ENCODE results near the gene MYL12A. TPM values are rescaled to one million over a fixed set of nuclear protein-coding genes. Genes with fewer than 3 reads are reported as not detected.

The MYL12A gene
- total and polyA plus RNA-seq, 2 of the 13 experiments (the other 11 are each of a cell fraction or from before 2014, with no cell fraction given) = 261 to 277 TPM

DNA sequence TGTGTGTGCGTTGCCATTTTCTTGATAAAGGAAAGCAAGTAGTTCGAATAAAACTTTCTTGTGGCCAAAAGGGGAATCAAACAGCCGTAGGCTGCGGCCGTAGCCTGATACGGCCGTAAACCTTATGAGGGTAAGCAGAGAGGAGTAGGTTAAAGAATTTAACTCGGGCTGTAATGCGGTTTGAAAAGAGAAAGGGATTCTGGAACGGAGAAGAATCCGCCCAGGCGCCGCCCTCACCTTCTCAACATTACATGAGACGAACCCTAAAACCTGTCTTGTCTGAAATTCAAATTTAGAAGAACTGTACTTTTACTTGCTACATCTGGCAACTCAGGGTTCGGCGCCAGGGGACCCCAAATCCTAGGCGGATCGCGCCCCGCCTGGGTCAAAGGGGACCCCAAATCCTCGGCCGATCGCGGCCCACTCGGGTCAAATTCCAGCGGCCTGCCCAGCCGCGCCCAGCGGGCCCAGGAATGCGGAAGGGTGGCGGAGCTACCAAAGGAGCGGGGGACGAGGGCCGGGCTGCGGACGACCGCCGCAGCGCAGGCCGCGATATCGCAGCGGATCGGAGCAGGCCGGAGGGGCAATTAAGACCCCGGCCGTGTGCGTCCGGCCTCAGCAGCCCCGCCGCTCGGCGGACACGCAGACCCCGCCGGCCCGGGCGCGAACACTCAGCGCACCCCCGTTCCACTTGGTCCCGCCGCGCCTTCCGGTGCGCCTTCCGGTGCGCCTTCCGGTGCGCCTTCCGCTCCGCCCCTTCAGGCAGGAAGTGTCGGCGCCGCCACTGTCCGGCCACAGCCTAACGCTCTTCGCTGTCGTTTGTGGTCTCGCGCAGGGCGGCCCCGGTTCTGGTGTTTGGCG is 14.0 kb downstream of the MYL12A start, which contains the start of gene MYL12B (continued):
- TF ChIP-seq ZBTB1 (CRISPR knock-in tag; IDR thresholded peaks at IDR 0.05; ENCODE audit: borderline replicate concordance) = no peak
- TF ChIP-seq RFXANK (CRISPR knock-in tag; IDR thresholded peaks at IDR 0.05) = no peak
- TF ChIP-seq SMAD3 (CRISPR knock-in tag; IDR thresholded peaks at IDR 0.05) = peak; percentile 64; the same call in 1 of the 2 replicates
- TF ChIP-seq, protein P1, sequence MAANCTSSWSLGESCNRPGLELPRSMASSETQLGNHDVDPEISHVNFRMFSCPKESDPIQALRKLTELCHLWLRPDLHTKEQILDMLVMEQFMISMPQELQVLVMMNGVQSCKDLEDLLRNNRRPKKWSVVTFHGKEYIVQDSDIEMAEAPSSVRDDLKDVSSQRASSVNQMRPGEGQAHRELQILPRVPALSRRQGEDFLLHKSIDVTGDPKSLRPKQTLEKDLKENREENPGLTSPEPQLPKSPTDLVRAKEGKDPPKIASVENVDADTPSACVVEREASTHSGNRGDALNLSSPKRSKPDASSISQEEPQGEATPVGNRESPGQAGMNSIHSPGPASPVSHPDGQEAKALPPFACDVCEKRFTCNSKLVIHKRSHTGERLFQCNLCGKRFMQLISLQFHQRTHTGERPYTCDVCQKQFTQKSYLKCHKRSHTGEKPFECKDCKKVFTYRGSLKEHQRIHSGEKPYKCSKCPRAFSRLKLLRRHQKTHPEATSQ (CRISPR knock-in tag; IDR thresholded peaks at IDR 0.05; ENCODE audit: borderline replicate concordance) = no peak
- no peak for TF ChIP-seq ZFP36L1 (CRISPR knock-in tag; IDR thresholded peaks at IDR 0.05)
- TF ChIP-seq POGZ (CRISPR knock-in tag; IDR thresholded peaks at IDR 0.05) = peak; percentile 41; the same call in 1 of the 2 replicates
- TF ChIP-seq, protein P2, sequence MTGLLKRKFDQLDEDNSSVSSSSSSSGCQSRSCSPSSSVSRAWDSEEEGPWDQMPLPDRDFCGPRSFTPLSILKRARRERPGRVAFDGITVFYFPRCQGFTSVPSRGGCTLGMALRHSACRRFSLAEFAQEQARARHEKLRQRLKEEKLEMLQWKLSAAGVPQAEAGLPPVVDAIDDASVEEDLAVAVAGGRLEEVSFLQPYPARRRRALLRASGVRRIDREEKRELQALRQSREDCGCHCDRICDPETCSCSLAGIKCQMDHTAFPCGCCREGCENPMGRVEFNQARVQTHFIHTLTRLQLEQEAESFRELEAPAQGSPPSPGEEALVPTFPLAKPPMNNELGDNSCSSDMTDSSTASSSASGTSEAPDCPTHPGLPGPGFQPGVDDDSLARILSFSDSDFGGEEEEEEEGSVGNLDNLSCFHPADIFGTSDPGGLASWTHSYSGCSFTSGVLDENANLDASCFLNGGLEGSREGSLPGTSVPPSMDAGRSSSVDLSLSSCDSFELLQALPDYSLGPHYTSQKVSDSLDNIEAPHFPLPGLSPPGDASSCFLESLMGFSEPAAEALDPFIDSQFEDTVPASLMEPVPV (CRISPR knock-in tag; IDR thresholded peaks at IDR 0.05) = peak; percentile 76; the same call in 1 of the 2 replicates
- TF ChIP-seq ZNF24 (IDR thresholded peaks at IDR 0.05) = peak; percentile 9; the same call in 1 of the 2 replicates
- TF ChIP-seq ETV5 (CRISPR knock-in tag; IDR thresholded peaks at IDR 0.05; ENCODE audit: borderline replicate concordance) = peak; percentile 95
- TF ChIP-seq, protein P3, sequence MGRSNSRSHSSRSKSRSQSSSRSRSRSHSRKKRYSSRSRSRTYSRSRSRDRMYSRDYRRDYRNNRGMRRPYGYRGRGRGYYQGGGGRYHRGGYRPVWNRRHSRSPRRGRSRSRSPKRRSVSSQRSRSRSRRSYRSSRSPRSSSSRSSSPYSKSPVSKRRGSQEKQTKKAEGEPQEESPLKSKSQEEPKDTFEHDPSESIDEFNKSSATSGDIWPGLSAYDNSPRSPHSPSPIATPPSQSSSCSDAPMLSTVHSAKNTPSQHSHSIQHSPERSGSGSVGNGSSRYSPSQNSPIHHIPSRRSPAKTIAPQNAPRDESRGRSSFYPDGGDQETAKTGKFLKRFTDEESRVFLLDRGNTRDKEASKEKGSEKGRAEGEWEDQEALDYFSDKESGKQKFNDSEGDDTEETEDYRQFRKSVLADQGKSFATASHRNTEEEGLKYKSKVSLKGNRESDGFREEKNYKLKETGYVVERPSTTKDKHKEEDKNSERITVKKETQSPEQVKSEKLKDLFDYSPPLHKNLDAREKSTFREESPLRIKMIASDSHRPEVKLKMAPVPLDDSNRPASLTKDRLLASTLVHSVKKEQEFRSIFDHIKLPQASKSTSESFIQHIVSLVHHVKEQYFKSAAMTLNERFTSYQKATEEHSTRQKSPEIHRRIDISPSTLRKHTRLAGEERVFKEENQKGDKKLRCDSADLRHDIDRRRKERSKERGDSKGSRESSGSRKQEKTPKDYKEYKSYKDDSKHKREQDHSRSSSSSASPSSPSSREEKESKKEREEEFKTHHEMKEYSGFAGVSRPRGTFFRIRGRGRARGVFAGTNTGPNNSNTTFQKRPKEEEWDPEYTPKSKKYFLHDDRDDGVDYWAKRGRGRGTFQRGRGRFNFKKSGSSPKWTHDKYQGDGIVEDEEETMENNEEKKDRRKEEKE (IDR thresholded peaks at IDR 0.05) = no peak
- TF ChIP-seq CAMTA2 (CRISPR knock-in tag; IDR thresholded peaks at IDR 0.05; ENCODE audit: borderline replicate concordance) = no peak
- TF ChIP-seq, protein P4, sequence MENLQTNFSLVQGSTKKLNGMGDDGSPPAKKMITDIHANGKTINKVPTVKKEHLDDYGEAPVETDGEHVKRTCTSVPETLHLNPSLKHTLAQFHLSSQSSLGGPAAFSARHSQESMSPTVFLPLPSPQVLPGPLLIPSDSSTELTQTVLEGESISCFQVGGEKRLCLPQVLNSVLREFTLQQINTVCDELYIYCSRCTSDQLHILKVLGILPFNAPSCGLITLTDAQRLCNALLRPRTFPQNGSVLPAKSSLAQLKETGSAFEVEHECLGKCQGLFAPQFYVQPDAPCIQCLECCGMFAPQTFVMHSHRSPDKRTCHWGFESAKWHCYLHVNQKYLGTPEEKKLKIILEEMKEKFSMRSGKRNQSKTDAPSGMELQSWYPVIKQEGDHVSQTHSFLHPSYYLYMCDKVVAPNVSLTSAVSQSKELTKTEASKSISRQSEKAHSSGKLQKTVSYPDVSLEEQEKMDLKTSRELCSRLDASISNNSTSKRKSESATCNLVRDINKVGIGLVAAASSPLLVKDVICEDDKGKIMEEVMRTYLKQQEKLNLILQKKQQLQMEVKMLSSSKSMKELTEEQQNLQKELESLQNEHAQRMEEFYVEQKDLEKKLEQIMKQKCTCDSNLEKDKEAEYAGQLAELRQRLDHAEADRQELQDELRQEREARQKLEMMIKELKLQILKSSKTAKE (CRISPR knock-in tag; IDR thresholded peaks at IDR 0.05; ENCODE audit: borderline replicate concordance) = peak; percentile 25; the same call in 1 of the 2 replicates
- 0 out of 2 replicates have a peak, but pooled peaks have one; percentile 13 for TF ChIP-seq ZNF12 (CRISPR knock-in tag; IDR thresholded peaks at IDR 0.05)
- TF ChIP-seq, protein P5, sequence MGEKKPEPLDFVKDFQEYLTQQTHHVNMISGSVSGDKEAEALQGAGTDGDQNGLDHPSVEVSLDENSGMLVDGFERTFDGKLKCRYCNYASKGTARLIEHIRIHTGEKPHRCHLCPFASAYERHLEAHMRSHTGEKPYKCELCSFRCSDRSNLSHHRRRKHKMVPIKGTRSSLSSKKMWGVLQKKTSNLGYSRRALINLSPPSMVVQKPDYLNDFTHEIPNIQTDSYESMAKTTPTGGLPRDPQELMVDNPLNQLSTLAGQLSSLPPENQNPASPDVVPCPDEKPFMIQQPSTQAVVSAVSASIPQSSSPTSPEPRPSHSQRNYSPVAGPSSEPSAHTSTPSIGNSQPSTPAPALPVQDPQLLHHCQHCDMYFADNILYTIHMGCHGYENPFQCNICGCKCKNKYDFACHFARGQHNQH (CRISPR knock-in tag; IDR thresholded peaks at IDR 0.05) = peak; percentile 51; the same call in 1 of the 2 replicates
- peak; percentile 90 for TF ChIP-seq ZNF501 (CRISPR knock-in tag; IDR thresholded peaks at IDR 0.05)
- no peak for TF ChIP-seq MZF1 (CRISPR knock-in tag; IDR thresholded peaks at IDR 0.05; ENCODE audit: borderline replicate concordance)
- 0 out of 2 replicates have a peak, but pooled peaks have one; percentile 29 for TF ChIP-seq ARHGAP35 (CRISPR knock-in tag; IDR thresholded peaks at IDR 0.05; ENCODE audit: borderline replicate concordance)
- no peak for TF ChIP-seq JUNB (CRISPR knock-in tag; IDR thresholded peaks at IDR 0.05; ENCODE audit: borderline replicate concordance)
